Endothelial cell of umbilical vein (primary cell): ENCODE measurements around the gene ZMIZ1. TPM values are rescaled to one million over a fixed set of nuclear protein-coding genes. Genes with fewer than 3 reads are reported as not detected.

Experiments used
- BruUV-seq: library from RNA; stranded (reverse); fragments of 400-500 nt; replicated peaks from 2 replicates; lab custom pipeline; 2021; lab: Mats Ljungman, UMichigan
- CTCF ChIA-PET: fragments of 300-600, 350-600 bp; sonication (Branson Sonifier 250); formaldehyde crosslinking; loops from one replicate; lab custom pipeline; 2021; ENCODE audit warnings: antibody characterized with exemption, inconsistent platforms; lab: Charles Lee
- POLR2A ChIA-PET: fragments of 300-600, 350-600 bp; sonication (Branson Sonifier 250); formaldehyde crosslinking; loops from one replicate; lab custom pipeline; 2021; ENCODE audit warnings: antibody characterized with exemption, inconsistent platforms; lab: Charles Lee
- DNase-seq: peaks from one replicate; pipeline ENCODE4 v3.0.0-alpha.2; 2011; ENCODE audit warnings: low read depth, low spot score
- FAIRE-seq: peaks from 2 replicates; lab custom pipeline; 2011; peaks lifted over from hg19 to GRCh38; lab: Jason Lieb, UNC
- H2AFZ ChIP-seq: 2 replicates; pipeline ENCODE4 v1.6.0; 2012; ENCODE audit warnings: low read depth, low read length, control low read depth, inconsistent platforms
- H3K27ac ChIP-seq: 2 replicates; pipeline ENCODE4 v1.5.1; 2011; ENCODE audit warnings: low read depth, mild to moderate bottlenecking, control low read depth, low read length, moderate library complexity; ENCODE audit not compliant: insufficient read depth
- H3K27me3 ChIP-seq, 2 experiments: 2 replicates each; pipeline versions ENCODE4 v1.6.0 to v1.6.1; 2011; ENCODE audit warnings: low read length in 2 of 2, mixed read lengths in 1 of 2; ENCODE audit not compliant: control insufficient read depth in 2 of 2, insufficient read depth in 2 of 2
- H3K36me3 ChIP-seq, 2 experiments: 2 replicates in 1 of 2; 3 replicates in 1 of 2; pipeline ENCODE4 v1.5.1; 2011; ENCODE audit warnings: low read length in 2 of 2, mild to moderate bottlenecking in 1 of 2, moderate library complexity in 1 of 2; ENCODE audit not compliant: control insufficient read depth in 2 of 2, insufficient read depth in 2 of 2; ENCODE audit errors: extremely low read depth in 1 of 2
- H3K4me1 ChIP-seq: 3 replicates; pipeline ENCODE4 v1.5.1; 2011; ENCODE audit warnings: mild to moderate bottlenecking, low read length; ENCODE audit not compliant: control insufficient read depth, insufficient read depth; ENCODE audit errors: extremely low read depth
- H3K4me2 ChIP-seq: 2 replicates; pipeline ENCODE4 v1.6.1; 2011; ENCODE audit warnings: low read length, control low read depth, mixed read lengths; ENCODE audit not compliant: insufficient read depth
- H3K4me3 ChIP-seq, 3 experiments: fragments of 200-600 bp in 1 of 3; sonication (generic), shearing (Covaris generic) in 1 of 3; replicated peaks in 1 of 3; 2 replicates each; pipeline ENCODE4 v1.5.1; 2011 to 2016; ENCODE audit warnings: control low read depth in 3 of 3, low read length in 3 of 3, mild to moderate bottlenecking in 2 of 3, inconsistent platforms in 1 of 3, low read depth in 1 of 3, moderate library complexity in 1 of 3; ENCODE audit not compliant: insufficient read depth in 1 of 3
- H3K79me2 ChIP-seq: 2 replicates; pipeline ENCODE4 v1.6.0; 2012; ENCODE audit warnings: low read length, inconsistent platforms; ENCODE audit not compliant: control insufficient read depth, insufficient read depth
- H3K9ac ChIP-seq: replicated peaks from 2 replicates; pipeline ENCODE3; 2011; ENCODE audit warnings: low read length, control low read depth; ENCODE audit not compliant: insufficient read depth; ENCODE audit errors: extremely low read depth
- H3K9me1 ChIP-seq: replicated peaks from 3 replicates; pipeline ENCODE4 v1.6.0; 2011; ENCODE audit warnings: mild to moderate bottlenecking, low read length; ENCODE audit not compliant: control insufficient read depth, insufficient read depth; ENCODE audit errors: extremely low read depth
- H3K9me3 ChIP-seq: replicated peaks from 2 replicates; pipeline ENCODE4 v1.5.1; 2012; ENCODE audit warnings: low read length, inconsistent platforms; ENCODE audit not compliant: control insufficient read depth, insufficient read depth
- H4K20me1 ChIP-seq: replicated peaks from 2 replicates; pipeline ENCODE3; 2011; ENCODE audit warnings: mild to moderate bottlenecking, low read length; ENCODE audit not compliant: control insufficient read depth, insufficient read depth; ENCODE audit errors: extremely low read depth
- CTCF ChIP-seq, 2 donors: IDR thresholded peaks; 1 replicate in 1 of 2; 2 replicates in 1 of 2; pipeline ENCODE4 v1.5.1; 2011; ENCODE audit warnings: low read length in 2 of 2, mild to moderate bottlenecking in 2 of 2, moderate library complexity in 2 of 2, control low read depth in 1 of 2, inconsistent platforms in 1 of 2, low read depth in 1 of 2; ENCODE audit not compliant: insufficient read depth in 1 of 2; ENCODE audit errors: extremely low read depth in 1 of 2
- EZH2 ChIP-seq: IDR thresholded peaks from 2 replicates; pipeline ENCODE4 v1.6.1; 2012; ENCODE audit warnings: borderline replicate concordance, low read depth, mild to moderate bottlenecking, moderate library complexity, low read length, inconsistent platforms; ENCODE audit not compliant: severe bottlenecking
- FOS ChIP-seq: IDR thresholded peaks from 2 replicates; pipeline ENCODE4 v1.6.1; 2011; ENCODE audit warnings: mild to moderate bottlenecking, low read length, moderate library complexity, borderline replicate concordance; ENCODE audit not compliant: insufficient read depth
- GATA2 ChIP-seq: IDR thresholded peaks from 2 replicates; pipeline ENCODE4 v1.7.0; 2011; ENCODE audit warnings: low read depth, mild to moderate bottlenecking, moderate library complexity, mixed read lengths, low read length; ENCODE audit not compliant: insufficient read length, insufficient read depth
- JUN ChIP-seq: IDR thresholded peaks from 2 replicates; pipeline ENCODE4 v1.6.1; 2011; ENCODE audit warnings: borderline replicate concordance, low read depth; ENCODE audit not compliant: insufficient read length, insufficient read depth
- MAX ChIP-seq: IDR thresholded peaks from 2 replicates; pipeline ENCODE4 v1.6.1; 2011; ENCODE audit not compliant: insufficient read depth, insufficient read length
- MYC ChIP-seq: IDR thresholded peaks from one replicate; pipeline ENCODE4 v1.6.1; 2011; ENCODE audit warnings: mild to moderate bottlenecking, low read depth, low read length
- POLR2A ChIP-seq: IDR thresholded peaks from 2 replicates; pipeline ENCODE4 v1.6.1; 2012; ENCODE audit warnings: low read depth, mild to moderate bottlenecking, control low read depth, low read length
- POLR2AphosphoS5 ChIP-seq: IDR thresholded peaks from 2 replicates; pipeline ENCODE4 v1.6.1; 2012; ENCODE audit warnings: low read depth, mild to moderate bottlenecking, control low read depth, low read length, moderate library complexity; ENCODE audit not compliant: insufficient read depth
- dilution Hi-C: fragments of 300-500 bp; cut with MboI; formaldehyde crosslinking; loops from one replicate; pipeline ENCODE4 v1.15.0; 2019; ENCODE audit warnings: low sequenced_read_pairs; ENCODE audit not compliant: extremely low pct_ligation_motif_present
- intact Hi-C: fragments of 100-400 bp; cut with micrococcal nuclease; formaldehyde crosslinking; loops from one replicate; pipeline ENCODE4 v1.10.0; 2022
- polyA plus RNA-seq, 4 experiments: library from polyadenylated mRNA; depleted of rRNA in 3 of 4; stranded (reverse) in 3 of 4; unstranded in 1 of 4; fragments of >200 nt; gene quantifications; 2 replicates each; pipeline versions ENCODE4 v1.2.1 to v1.2.3, GENCODE V29; 2011 to 2012; ENCODE audit warnings: missing spikeins in 1 of 4
- total RNA-seq: library from RNA; stranded (reverse); gene quantifications from 2 replicates; pipeline ENCODE4 v1.2.3, GENCODE V29; 2021

Gene ZMIZ1
- total and polyA plus RNA-seq, 2 donors (not counting 3 experiments of a cell fraction or from before 2014, with no cell fraction given): 12.5 to 46.7 TPM

GRCh38 chr10:79185067-79185774 lies 116.5 kb downstream of the ZMIZ1 start:
- no peak overlapping the region for H3K4me2 ChIP-seq
- DNase-seq: peak; percentile 59
- dilution Hi-C loops (no loop called here), intact Hi-C loops (no loop called here)
- no peaks in the 10 kb centered on the region for H3K27me3 ChIP-seq
- no peaks in the 10 kb centered on the region for H4K20me1 ChIP-seq
- H3K9me3 ChIP-seq: no peaks in the 10 kb centered on the region
- H3K4me1 ChIP-seq: peaks cover 26% of the 10 kb centered on the region
- no peak overlapping the region for H3K9ac ChIP-seq
- ChIA-PET CTCF (interaction anchor here (0.8 kb wide), 1 partner anchor 34 kb away, joined by 3 read pairs; no protein-coding TSS in a partner anchor), POLR2A (no interaction called here)
- FAIRE-seq: no peak
- H3K4me3 ChIP-seq: no peak overlapping the region
- H2AFZ ChIP-seq: no peak overlapping the region
- peaks cover 0 to 2% of the 10 kb centered on the region in 2 experiments for H3K36me3 ChIP-seq
- H3K27ac ChIP-seq: no peak overlapping the region
- no peaks in the 10 kb centered on the region for H3K9me1 ChIP-seq
- H3K79me2 ChIP-seq: no peaks in the 10 kb centered on the region
- TF ChIP-seq MAX (no peak), POLR2A (no peak), EZH2 (no peak), MYC (no peak), FOS (no peak), JUN (no peak), GATA2 (no peak), POLR2AphosphoS5 (no peak), CTCF (IDR thresholded peaks at IDR 0.05; ENCODE audit: extremely low read depth in 1 of 2, insufficient read depth in 1 of 2, low read depth in 1 of 2, low read length in 2 of 2) (no peak)
- no TSS peak for BruUV-seq
